Transverse colon (tissue), 3 donors: ENCODE measurements around the gene ZRANB2.

Experiments
- CTCF ChIP-seq, 5 experiments: fragments of 200-600 bp in 3 of 5; fragments of 450-650 bp in 2 of 5; sonication (generic) in 3 of 5; IDR thresholded peaks; 1 replicate in 2 of 5; 2 replicates in 3 of 5; pipeline ENCODE4 v1.5.1; 2016 to 2017; ENCODE audit warnings: antibody characterized with exemption in 5 of 5, inconsistent platforms in 3 of 5, mild to moderate bottlenecking in 2 of 5, moderate library complexity in 1 of 5
- EP300 ChIP-seq: sonication (generic); formaldehyde crosslinking; IDR thresholded peaks from one replicate; pipeline ENCODE4 v1.6.1; 2017; ENCODE audit warnings: antibody characterized with exemption, low read depth

GRCh38 chr1:71026093-71026492 is 54.7 kb downstream of the ZRANB2 start:
- TF ChIP-seq CTCF (IDR thresholded peaks at IDR 0.05): no peak
- no peak for TF ChIP-seq EP300
